Measurements from ENCODE around the gene SCN11A. TPM values are rescaled to one million over a fixed set of nuclear protein-coding genes. Genes with fewer than 3 reads are reported as not detected.

SCN11A gene
- total RNA-seq, 2 donors from 2014 or later: 0.05 to 0.61 TPM

DNA sequence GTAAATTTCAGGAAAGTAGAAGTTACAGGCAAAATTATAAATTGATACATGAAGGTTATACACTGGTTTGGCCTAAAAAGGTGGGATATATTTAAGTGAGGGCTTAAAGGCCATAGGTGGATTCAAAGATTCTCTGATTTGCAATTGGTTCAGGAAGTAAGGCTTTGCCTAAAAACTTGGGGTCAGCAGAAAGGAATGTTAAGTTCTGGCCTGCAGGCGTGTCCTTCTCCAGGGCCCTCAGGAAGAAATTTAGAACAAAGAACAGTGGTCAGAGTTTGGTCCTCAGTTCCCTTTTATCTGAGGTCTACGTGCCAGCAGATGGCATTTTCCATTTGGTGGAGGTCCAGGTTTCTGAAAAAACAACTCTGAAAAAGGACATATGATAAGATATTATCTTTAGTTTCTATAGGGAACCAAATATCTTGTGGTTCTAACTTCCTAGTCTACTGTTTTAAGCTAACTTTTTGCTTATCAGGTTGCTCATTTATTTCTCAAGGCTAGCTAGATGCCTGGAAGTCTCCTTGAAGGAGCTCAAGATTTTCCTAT, 40.5 kb downstream of the SCN11A start:
- Histone ChIP-seq H3K4me1 (no peaks in the 10 kb centered on the region), H3K27me3 (no peaks in the 10 kb centered on the region), H3K36me3 (no peaks in the 10 kb centered on the region), H3K9me3 (no peaks in the 10 kb centered on the region), H3K9ac (ENCODE audit: low read depth in 2 of 2, low read length in 2 of 2) (no peak overlapping the region), H3K4me3 (no peak overlapping the region), H3K27ac (no peak overlapping the region)
- no peak for TF ChIP-seq CTCF (IDR thresholded peaks at IDR 0.05)
- intact Hi-C loops (cut with DNase I): no loop called here
- DNase-seq: no peak

DNA sequence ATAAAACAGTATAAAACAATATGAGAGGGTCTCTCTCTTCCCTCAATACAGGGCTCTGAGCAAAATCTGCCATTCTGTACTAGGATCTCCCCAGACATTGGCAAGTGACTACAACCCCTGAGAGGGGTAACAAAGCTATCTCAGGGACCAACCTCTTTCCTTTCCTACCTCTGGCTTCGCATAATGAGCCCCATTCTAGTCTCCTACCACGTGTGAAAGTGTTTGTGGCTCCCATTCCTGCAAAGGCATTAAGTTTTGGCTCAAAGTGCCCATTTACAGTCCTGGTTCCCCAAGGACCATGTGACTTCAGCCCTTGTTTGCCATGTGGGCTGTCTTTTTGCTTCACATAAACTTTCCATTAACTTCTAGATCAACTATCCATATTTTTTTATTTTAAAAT, 46.4 kb downstream of the SCN11A start:
- no peak for DNase-seq
- Histone ChIP-seq H3K4me1 (no peaks in the 10 kb centered on the region), H3K27ac (no peak overlapping the region), H3K4me3 (no peak overlapping the region), H3K9me3 (no peaks in the 10 kb centered on the region), H3K27me3 (no peaks in the 10 kb centered on the region), H3K9ac (ENCODE audit: low read depth in 2 of 2, low read length in 2 of 2) (no peak overlapping the region), H3K36me3 (no peaks in the 10 kb centered on the region)
- intact Hi-C loops (cut with DNase I): no loop called here
- TF ChIP-seq CTCF (IDR thresholded peaks at IDR 0.05): no peak

Other genes starting within 250 kb of the SCN11A start
- not detected for gene SCN10A, start 235.7 kb downstream of the SCN11A start, total RNA-seq
- 10 to 100 TPM; 26.1 to 51.2 TPM for gene WDR48, start 72 bp upstream of the SCN11A start, total RNA-seq
- 100 to 1,000 TPM in 1 of 2 donors, 10 to 100 TPM in 1; 84.2 to 106 TPM for gene GORASP1, start 55.7 kb upstream of the SCN11A start, total RNA-seq
- gene TTC21A, start 55.7 kb upstream of the SCN11A start, total RNA-seq: 1 to 10 TPM; 2.8 to 6.1 TPM
- 10 to 100 TPM; 11.2 to 26.6 TPM for gene CSRNP1, start 101.6 kb upstream of the SCN11A start, total RNA-seq
- not detected for gene XIRP1, start 140.7 kb upstream of the SCN11A start, total RNA-seq
- under 1 TPM; 0.57 to 0.66 TPM for gene CX3CR1, start 228.1 kb upstream of the SCN11A start, total RNA-seq

Data from colonic mucosa (tissue), 4 donors.